HG03039 (cell line): ENCODE data around the gene POLR1C.
"Not testable (repeated sequence)": the region's sequence is repeated elsewhere in the genome, so short reads cannot be mapped to it uniquely, and the experiment has no call there.

Experiments used
- ATAC-seq: cut with Tn5 transposase; IDR thresholded peaks from one replicate; pipeline ENCODE4 v1.9.1; 2021; ENCODE audit warnings: mild to moderate bottlenecking, moderate library complexity; ENCODE audit not compliant: unreplicated experiment

POLR1C gene

GRCh38 chr6:43516697-43517504 is at the start of gene POLR1C, which contains the start of gene YIPF3:
TSS of gene POLR1C (plus strand) at chr6:43517089. CDS start at chr6:43517110, 21 bp downstream.
TSS of gene YIPF3 (minus strand) at chr6:43516926. CDS start at chr6:43516807, 119 bp downstream.
- ATAC-seq: peak; percentile 78

DNA sequence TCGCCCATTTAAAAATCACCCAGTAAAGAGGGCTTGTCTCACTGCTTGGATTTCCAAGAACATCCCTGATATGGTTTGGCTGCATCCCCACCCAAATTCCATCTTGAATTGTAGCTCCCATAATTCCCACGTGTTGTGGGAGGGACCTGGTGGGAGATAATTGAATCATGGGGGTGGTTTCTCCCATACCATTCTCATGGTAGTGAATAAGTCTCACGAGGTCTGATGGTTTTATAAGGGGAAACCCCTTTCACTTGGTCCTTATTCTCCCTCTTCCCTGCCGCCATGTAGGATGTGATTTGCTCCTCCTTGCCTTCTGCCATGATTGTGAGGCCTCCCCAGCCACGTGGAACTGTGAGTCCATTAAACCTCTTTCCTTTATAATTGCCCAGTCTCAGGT is 49.6 kb upstream of the POLR1C start:
- ATAC-seq: not testable (repeated sequence)

- ATAC-seq: no peak
Observed at GRCh38 chr6:43467752-43468151, 49.1 kb upstream of the POLR1C start.

DNA sequence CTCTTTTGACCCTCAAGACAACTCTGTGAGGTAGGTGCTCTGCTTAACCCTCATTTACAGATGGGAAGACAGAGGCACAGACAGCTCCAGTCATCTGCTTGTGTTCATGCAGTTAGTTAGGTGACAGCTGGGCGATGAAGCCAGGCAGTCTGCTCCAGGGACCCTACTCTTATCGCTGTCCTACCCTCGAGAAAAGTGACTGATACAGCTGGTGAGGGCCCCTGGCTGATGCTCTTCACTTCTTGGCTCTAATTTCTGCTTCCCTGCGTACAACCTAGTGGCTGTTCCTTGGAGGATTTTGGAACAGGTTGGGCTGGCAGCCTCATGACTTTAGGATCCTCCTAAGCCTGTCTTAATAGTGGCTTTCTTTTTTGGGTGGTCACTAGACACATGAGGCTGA is 48.6 kb upstream of the POLR1C start:
- ATAC-seq: no peak

DNA sequence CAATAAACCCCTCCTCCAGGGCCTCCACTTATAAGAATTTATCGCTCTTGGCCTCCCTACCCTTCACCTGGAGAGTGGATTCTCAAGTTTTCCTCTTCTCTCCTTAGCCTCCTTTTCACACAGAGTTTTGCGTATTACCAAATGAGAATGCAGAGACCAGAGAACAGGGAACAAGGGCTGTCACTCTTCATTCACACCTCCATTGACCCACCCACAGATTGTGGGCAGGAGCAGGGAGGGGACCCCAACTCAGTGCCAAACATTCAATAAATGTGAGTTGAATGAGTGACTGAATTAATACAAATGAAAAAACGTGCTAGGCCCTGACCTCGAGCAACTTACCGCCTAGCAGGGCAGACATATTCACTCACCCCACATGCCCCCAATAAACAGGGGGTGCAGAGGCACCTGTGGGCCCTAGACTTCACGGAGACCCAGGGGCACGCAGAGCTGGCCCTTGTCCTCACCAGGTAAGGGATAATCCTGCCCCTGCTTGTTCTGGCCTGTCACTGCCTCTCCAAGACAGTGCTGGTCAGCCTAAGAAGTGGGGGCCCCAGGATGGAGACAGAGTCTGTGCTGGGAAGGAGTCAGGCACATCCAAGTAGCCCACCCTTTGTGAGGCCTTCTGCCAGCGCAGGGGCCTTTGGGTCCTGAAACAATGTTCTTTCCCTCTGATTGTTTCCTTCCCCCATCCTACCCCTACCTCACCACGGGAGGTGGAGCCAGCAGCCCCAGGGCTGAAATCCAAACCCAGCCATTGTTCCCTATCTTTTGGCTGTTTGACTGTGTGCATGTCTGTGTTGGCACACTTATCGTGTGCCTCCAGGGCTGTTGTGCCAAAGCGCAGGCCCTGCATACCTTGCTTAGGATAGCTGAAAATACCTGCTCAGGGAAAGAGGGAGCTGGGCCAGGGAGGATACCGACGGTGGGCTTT is 47.9 kb upstream of the POLR1C start:
- no peak for ATAC-seq

DNA sequence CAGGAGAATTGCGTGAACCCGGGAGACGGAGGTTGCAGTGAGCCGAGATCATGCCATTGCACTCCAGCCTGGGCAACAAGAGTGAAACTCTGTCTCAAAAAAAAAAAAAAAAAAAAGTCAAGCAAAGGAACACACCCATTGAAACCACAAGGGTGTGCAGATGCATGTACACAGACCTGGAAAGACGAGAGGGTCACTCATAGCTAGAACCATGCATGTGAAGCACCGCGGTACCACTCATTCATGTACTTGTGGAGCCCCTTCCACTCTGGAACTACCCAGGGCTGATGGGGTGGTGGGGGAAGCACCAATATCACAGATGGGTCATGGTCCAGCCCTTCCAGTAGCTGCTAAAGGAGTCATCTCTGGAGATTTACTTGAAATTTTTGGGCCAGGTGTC is 46.9 kb upstream of the POLR1C start:
- no peak for ATAC-seq

GRCh38 chr6:43471399-43471798 is 45.5 kb upstream of the POLR1C start:
- no peak for ATAC-seq

DNA sequence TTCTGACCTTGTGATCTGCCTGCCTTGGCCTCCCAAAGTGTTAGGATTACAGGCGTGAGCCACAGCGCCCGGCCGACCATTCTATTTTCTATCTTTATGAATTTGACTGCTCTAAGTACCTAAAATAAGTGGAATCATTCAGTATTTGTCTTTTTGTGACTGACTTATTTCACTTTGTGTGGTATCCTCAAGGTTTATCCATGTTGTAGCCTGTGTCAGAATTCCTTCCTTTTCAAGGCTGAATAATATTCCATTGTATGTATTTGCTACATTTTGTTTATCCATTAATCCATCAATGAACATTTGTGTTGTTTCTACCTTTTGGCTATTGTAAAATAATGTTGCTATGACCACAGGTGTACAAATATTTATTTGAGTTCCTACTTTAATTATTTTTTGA is 44.4 kb upstream of the POLR1C start:
- ATAC-seq: no peak

DNA sequence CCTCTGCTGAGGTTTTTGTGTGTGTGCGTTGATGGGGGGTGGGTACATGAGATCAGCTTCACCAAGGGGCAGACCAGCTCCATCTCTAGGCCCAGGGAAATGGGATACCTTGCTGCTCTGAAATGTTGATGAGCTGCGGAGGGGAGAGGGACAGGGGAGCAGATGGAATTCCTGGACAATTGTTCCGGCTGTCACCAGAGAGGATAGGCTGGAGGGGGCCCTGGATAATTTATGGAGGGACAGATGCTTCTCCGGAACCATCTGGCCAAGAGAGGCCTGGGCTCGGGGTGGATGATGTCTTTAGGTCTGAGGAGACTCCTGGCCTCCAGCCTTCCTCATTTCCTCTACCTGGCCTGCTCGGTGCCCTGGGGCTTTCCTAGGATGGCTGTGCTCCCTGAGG is 41.4 kb upstream of the POLR1C start:
- ATAC-seq: no peak

GRCh38 chr6:43476746-43477145 is 40.1 kb upstream of the POLR1C start:
- no peak for ATAC-seq

DNA sequence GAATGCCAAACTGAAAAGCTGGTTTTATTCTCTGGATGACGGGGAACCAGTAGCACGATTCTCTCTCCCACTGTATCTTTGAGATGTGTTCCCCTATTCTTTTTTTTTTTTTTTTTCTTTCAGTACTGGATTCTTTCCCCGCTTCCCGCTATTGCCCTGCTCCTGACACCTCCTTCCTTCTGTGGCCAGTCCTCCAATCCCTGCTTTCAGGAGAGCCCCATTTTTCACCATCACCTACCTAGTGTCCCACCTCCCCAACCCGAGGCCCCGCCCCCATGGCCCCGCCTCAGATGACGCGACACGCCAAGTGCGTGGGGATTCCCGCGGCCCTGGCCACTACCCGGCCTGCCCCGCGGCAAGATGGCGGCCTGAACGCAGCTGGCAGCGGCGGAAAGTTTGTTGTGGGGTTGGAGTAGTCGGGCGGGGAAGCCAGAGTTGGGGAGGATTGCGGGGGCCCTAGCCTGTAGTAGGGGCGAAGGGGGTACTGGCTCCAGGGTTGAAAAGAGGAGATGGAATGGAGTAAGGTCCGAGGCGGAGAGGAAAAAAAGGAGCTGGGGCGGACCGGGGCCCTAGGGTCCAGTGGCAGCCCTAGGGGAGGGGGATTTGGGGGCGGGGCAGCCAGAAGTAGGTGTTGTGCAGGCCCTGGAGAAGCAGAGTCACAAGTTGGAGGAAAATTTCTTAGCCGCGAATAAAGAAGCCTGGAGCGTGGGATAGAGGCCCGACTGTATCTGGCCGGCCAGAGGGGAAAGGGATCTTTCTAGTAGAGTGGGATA is 39.5 kb upstream of the POLR1C start, which contains the start of gene TJAP1:
TSS of gene TJAP1 (plus strand) at position 336 of the 773 bp plus-strand sequence. CDS start 21,432 bp downstream, outside the sequence.
- ATAC-seq: peak; percentile 87

DNA sequence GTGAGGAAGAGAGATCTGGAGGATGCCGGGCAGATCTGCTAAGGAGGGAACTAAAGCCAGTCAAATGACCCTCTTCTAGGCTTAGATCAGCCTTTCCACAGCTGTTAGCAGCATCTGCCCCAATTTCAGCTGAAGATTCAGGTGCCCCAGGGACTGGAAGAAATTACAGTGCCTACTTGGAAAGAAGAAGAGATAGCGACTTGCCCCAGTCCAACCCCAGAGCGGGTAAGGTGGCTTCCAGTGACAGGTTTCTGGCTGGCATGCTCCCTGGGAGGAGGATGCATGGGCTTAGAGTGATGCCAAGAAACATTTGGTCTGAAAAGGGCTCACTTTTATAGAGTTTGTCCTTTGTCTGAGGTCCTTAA is 38.9 kb upstream of the POLR1C start:
- no peak for ATAC-seq

DNA sequence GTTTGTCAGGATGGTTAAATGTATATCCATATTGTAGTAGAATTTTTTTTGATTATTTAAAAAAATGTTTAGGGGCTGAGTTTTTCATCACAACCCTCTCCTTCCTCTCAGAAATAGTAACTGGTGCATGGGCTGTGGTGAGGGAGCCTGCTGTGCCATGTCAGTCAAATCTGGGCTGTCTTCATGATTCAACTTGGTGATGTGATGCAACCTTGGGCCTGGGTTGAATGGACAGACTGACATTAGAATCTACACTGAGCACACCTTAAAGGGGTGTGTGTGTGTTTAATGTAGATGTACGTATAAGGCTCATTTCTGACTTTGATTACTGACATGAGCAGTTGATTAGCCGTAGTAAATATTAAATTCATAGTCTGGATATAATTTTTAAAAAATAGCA is 35.8 kb upstream of the POLR1C start:
- ATAC-seq: no peak

DNA sequence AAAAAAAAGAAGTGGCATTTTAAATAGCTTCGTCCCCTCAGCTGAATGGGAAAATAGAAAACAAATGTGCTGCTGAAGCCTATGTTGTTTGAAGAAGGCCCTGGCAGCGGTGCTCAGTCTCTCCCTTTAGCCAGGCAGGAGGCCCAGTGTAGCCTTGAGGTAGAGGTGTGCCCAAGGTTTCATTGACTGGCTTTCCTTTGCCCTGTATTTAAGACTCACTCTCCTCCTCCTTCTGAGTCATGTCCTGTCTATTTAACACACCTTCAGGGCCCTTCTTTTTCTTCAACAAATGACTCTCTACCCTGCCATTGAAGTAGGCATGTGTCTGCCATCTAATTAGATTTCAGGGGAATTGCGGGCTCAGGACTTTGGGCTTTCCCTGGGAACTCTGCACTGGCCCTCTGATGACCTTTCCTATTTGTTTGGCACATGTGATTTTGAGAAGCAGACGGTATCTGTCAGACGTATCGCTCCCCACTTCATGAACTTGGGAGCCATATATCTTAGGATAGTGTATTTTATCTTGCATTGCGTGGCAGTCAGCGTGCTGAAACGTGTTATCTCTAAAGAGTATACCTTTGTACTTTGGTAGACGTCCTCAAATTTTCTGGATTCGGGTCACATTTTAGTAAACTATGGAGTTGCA is 35.2 kb upstream of the POLR1C start:
- no peak for ATAC-seq

- ATAC-seq: no peak
Observed at GRCh38 chr6:43488667-43489276, 28.1 kb upstream of the POLR1C start.

- no peak for ATAC-seq
Observed at GRCh38 chr6:43489277-43490072, 27.4 kb upstream of the POLR1C start.

GRCh38 chr6:43490523-43490939 is 26.4 kb upstream of the POLR1C start:
- no peak for ATAC-seq

DNA sequence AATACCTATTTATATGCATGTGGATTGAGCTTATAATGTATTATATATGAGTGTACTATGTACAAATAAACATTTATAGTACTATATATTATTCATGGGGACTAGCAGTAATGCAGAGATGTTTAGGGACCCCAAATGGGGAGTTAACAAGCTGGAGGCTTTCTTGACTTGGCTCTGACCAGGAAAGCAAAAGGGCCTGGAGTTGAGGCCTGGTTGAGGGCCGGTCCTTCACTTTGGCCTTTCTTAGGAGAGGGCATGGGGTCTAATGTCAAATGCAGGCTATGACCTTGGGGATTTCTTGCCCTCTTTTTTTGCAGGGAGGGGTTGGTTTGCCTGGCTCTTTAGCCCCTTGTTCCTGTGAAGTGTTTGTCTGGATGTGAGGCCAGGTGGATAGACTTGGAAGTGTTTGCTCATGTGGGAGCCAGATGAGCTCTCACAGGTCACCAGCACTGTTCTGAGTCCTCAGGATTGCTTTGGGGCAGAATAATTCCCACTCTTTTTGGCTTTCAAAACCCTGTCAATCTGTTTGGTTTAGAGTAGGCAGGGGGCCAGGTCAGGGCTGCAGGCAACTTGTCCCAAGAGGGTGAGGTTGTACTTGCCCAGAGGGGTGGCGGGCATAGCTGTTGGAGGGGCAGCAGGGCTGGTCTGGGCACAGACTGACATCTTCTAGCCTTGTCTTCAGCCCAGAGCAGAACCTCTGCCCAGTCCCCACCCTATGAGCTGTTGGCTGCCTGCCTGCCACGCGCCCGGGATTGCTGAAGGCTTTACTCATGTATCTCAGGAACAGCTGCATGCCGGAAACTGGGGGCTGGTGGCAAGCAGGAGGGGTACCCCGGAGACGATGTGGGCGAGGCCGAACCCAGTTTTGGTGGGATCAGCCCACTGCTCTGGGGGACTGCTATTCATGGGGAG is 24.9 kb upstream of the POLR1C start:
- ATAC-seq: no peak
